Measurements from ENCODE around the gene A3GALT2. TPM values are rescaled to one million over a fixed set of nuclear protein-coding genes. Genes with fewer than 3 reads are reported as not detected.

The A3GALT2 gene
- total RNA-seq, 1 experiment from 2014 or later, result not detected

DNA sequence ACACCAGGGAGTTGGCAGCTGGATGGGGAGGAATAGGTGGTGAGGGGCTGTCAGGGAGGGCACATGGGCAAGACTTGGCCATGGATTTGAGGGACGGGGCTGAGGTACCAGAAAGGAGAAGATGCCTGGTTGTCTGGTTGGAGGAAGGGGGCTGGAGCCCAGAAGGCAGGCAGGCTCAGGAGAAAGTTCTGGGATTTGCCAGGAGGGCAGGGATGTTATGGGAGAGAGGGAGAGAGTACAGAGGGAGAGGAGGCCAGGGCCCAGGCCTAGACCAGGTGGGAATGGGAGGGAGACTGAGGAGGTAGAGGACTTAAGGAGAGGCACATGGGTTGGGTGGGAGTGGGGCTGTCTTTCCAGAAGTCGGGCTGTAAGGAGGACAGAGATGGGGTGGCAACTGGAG lies 4.3 kb downstream of the A3GALT2 start:
- Histone ChIP-seq H3K9ac (ENCODE audit: extremely low read depth, insufficient read length, low read length) (no peak overlapping the region), H4K8ac (replicated peaks; ENCODE audit: insufficient read length, low read depth, low read length) (no peak overlapping the region), H3K14ac (ENCODE audit: insufficient read depth, low read length) (no peak overlapping the region), H3T11ph (ENCODE audit: low read length) (no peak overlapping the region), H3K4ac (ENCODE audit: low read depth, low read length) (no peak overlapping the region), H3K23me2 (ENCODE audit: insufficient read length, low read depth, low read length, poor library complexity, severe bottlenecking) (no peaks in the 10 kb centered on the region), H2AK5ac (ENCODE audit: insufficient read length, low read length) (no peak overlapping the region), H2AFZ (ENCODE audit: low read length) (no peak overlapping the region), H4K20me1 (ENCODE audit: control insufficient read depth, insufficient read depth, insufficient read length) (no peaks in the 10 kb centered on the region), H4K5ac (ENCODE audit: insufficient read length, low read depth, low read length) (no peak overlapping the region), H2BK12ac (ENCODE audit: insufficient read length, low read depth, low read length) (no peak overlapping the region), H3K4me1 (ENCODE audit: insufficient read depth, low read length) (no peaks in the 10 kb centered on the region), H3K56ac (ENCODE audit: insufficient read length, low read depth, low read length) (no peak overlapping the region), H2BK5ac (ENCODE audit: insufficient read length, low read length) (no peak overlapping the region), H3K23ac (ENCODE audit: insufficient read length, low read depth, low read length) (no peak overlapping the region), H3K9me3 (ENCODE audit: control insufficient read depth, low read depth, low read length) (no peaks in the 10 kb centered on the region), H2BK20ac (ENCODE audit: low read depth, low read length, poor library complexity, severe bottlenecking) (no peak overlapping the region), H2BK120ac (ENCODE audit: low read depth, low read length, poor library complexity, severe bottlenecking) (no peak overlapping the region), H3K79me2 (ENCODE audit: insufficient read depth, low read length) (no peaks in the 10 kb centered on the region), H3K4me2 (ENCODE audit: insufficient read depth, insufficient read length, low read length) (no peak overlapping the region), H3K27me3 (ENCODE audit: insufficient read depth, low read length) (no peaks in the 10 kb centered on the region), H2BK15ac (ENCODE audit: low read depth, low read length) (no peak overlapping the region), H3K79me1 (ENCODE audit: insufficient read depth, low read depth, low read length, poor library complexity, severe bottlenecking) (no peaks in the 10 kb centered on the region), H4K91ac (ENCODE audit: insufficient read length, low read depth, low read length) (no peak overlapping the region), H3K18ac (ENCODE audit: insufficient read length, low read depth, low read length) (no peak overlapping the region), H3K27ac (ENCODE audit: insufficient read length, low read depth, low read length) (no peak overlapping the region)
- Mint-ChIP-seq H3K4me1 (peaks cover 5 to 13% of the 10 kb centered on the region in 2 experiments; a peak in 3 of 4 replicates), H3K27ac (no peak overlapping the region; a peak in 2 of 7 replicates), H3K9me3 (no peaks in the 10 kb centered on the region), H3K36me3 (ENCODE audit: insufficient read depth in 1 of 3, low read depth in 3 of 3) (no peaks in the 10 kb centered on the region), H3K4me3 (no peak overlapping the region), H3K27me3 (ENCODE audit: low read depth) (peaks cover 24% of the 10 kb centered on the region)
- TF ChIP-seq, protein P1, sequence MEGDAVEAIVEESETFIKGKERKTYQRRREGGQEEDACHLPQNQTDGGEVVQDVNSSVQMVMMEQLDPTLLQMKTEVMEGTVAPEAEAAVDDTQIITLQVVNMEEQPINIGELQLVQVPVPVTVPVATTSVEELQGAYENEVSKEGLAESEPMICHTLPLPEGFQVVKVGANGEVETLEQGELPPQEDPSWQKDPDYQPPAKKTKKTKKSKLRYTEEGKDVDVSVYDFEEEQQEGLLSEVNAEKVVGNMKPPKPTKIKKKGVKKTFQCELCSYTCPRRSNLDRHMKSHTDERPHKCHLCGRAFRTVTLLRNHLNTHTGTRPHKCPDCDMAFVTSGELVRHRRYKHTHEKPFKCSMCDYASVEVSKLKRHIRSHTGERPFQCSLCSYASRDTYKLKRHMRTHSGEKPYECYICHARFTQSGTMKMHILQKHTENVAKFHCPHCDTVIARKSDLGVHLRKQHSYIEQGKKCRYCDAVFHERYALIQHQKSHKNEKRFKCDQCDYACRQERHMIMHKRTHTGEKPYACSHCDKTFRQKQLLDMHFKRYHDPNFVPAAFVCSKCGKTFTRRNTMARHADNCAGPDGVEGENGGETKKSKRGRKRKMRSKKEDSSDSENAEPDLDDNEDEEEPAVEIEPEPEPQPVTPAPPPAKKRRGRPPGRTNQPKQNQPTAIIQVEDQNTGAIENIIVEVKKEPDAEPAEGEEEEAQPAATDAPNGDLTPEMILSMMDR (conservative IDR thresholded peaks at IDR 0.05), result no peak
- WGBS (ENCODE audit: extremely low coverage, insufficient read length, low lambda C conversion rate), result no CpG with 5 or more reads among the region's 2 CpGs
- no peak for DNase-seq

All from H9 (cell line).